NCI-H446 treated with DMSO at 0.1 percent for 48 hours (cell line): ENCODE data around the gene HOXD4.

Experiments
- DNase-seq: peaks from one replicate; lab custom pipeline; 2025; lab: John Stamatoyannopoulos, UW

Gene HOXD4

DNA sequence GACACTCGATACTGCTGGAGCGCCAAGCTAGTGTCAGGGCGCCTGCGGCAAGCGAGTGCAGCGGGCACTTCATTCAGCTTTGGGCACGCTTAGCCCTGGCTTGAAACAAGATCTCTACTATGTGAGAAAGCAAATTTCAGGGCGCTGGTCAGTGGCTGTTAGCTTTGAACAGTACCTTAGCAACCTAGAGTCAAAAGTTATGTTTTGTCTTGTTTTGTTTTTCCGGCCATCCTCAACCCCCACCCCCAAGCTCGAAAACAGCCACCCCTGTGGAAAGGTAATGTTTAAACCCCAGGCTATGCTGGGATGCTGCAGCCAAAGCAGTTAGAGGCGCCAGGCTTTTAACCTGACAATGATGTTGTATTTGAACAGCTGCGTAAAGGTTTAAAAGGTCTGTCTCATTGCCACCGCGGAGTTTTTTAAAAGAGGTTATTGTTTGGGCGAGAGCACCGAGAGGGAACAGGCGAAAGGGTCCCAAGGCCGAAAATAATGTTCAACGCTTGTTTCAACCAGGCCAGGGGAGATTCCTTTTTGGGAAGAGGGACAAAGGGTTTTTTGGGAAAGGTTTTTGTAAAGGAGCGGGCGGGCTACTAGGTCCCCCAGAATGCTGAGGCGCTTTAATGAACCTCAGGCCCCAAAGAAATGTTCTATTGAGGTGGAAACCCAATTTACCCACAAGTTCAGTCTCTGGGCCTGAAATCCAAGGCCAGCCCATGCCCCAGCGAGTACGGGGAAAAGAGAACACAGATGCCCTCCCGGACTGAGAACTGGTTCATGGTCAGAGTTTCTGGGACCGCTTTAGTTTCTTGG, 37.0 kb upstream of the HOXD4 start:
- DNase-seq: no peak

GRCh38 chr2:176114930-176115625, 36.3 kb upstream of the HOXD4 start:
- DNase-seq: no peak

GRCh38 chr2:176115883-176116813, 35.2 kb upstream of the HOXD4 start, which contains the start of gene HOXD10:
HOXD10 (plus strand) TSS chr2:176116778; CDS start chr2:176116834, 56 bp downstream.
- DNase-seq: no peak

DNA sequence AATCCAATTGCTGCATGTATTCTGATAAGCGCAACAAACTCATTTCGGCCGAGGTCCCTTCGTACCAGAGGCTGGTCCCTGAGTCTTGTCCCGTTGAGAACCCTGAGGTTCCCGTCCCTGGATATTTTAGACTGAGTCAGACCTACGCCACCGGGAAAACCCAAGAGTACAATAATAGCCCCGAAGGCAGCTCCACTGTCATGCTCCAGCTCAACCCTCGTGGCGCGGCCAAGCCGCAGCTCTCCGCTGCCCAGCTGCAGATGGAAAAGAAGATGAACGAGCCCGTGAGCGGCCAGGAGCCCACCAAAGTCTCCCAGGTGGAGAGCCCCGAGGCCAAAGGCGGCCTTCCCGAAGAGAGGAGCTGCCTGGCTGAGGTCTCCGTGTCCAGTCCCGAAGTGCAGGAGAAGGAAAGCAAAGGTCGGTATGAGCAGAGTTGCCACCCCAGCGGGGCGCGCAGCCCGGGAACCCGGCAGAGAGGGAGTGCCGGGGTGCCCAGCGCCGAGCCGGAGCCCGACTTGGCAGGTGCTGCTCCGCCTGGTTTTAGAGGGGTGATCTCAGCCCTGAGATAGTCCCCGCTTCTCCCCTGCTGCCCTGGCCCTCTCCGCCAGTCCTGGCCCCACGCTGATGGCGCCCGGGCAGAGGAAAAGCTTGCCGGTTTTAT, 34.1 kb upstream of the HOXD4 start:
- DNase-seq: no peak

GRCh38 chr2:176117823-176118371, 33.5 kb upstream of the HOXD4 start:
- no peak for DNase-seq

- no peak for DNase-seq
Observed at GRCh38 chr2:176118601-176119339, 32.6 kb upstream of the HOXD4 start.

GRCh38 chr2:176120364-176121189, 30.8 kb upstream of the HOXD4 start:
- DNase-seq: no peak

DNA sequence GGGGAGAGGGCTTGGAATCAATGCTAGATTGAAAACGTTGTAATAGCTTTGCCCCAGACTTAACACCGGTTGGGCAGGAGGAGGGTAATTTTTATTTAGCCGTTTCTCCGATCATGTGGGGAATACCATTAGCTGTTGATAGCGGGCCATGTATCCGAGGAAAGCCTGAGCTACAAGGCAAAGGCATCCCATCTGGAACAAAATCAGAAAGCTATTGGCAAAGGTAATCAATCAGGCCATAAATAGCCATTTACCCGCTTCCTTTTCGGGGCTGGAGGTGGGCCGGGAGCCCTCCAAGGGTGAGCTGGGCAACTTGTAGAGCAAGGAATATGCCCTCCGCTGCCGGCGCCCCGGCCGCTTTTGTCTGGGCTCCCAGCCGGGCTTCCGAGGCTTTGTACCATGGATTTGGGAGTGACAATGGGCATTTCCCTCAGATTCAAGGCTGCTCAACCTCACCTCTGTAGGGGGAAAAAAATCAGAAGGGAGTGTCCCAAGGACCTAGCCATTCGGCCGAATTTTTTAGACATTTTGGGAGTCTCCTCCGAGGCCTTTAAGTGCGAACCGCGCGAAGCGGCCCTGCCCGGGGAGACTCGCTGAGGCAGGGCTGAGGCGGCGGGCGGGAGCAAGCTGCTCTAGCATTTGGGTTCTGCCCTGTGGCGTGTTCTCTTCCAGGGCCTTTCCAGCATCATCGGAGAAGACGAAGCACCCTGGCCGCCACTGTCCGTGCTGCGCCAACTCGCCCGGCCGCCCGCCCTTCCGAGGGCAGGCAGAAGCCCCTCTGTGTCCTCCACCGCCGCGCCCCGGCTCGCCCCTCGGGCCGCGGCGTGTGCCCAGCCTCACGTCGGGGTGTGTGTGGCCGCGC, 29.9 kb upstream of the HOXD4 start:
- no peak for DNase-seq

DNA sequence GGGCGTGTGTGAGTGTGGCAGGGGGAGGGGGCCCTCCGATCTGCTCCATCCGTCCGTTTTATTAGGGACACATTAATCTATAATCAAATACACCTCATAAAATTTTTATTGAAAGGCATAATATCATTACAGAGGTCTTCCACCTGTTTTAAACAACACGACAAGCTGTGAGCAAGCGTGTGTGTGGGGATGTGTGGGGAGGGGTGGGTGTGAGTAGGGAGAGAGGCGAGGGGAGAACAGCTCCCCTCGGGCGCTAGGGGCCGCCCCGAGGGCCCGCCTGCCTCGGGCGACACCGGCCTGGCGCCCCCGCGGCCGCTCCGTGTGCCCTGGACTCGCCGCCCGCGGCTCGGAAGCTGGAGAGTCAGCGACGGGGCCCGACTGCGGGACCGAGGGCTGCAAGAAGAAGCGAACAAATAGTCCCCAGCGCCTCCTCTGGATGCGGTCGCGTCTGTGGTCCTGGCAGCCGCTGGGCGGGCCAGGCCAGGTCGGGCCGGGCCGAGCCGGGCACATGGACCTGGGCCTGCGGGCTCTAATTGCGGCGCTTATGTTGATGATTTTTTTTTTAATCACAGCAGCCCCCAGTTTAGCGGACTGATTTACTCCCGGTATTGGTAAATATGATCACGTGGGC, 29.2 kb upstream of the HOXD4 start:
- peak; percentile 44 for DNase-seq

- peak; percentile 55 for DNase-seq
Observed at GRCh38 chr2:176122683-176123410, 28.5 kb upstream of the HOXD4 start, which contains the start of gene HOXD9. HOXD9 (plus strand) TSS chr2:176122719; CDS start chr2:176122769, 50 bp downstream.

- DNase-seq: no peak
Observed at GRCh38 chr2:176123411-176124109, 27.8 kb upstream of the HOXD4 start.

GRCh38 chr2:176124110-176124946, 27.0 kb upstream of the HOXD4 start:
- DNase-seq: no peak

- DNase-seq: no peak
Observed at GRCh38 chr2:176124947-176125771, 26.2 kb upstream of the HOXD4 start.

DNA sequence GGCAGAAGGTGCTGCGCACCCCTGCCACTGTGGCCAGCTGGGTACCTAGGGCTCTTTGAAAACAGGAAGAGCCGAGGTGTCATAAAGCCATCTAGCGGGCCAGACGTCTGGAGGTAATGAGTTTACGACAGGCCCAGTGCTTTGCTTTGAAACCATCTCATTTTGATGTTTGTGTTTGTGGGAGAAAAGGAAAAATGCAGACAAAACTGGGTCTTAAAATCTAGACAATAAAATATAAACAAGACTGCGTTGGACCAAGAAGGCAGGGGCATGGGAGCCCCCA, 25.6 kb upstream of the HOXD4 start:
- DNase-seq: no peak
